Fibroblast of lung (primary cell): Measurements from ENCODE around the gene TMTC3.

Experiments
- EZH2 ChIP-seq: IDR thresholded peaks from 2 replicates; pipeline ENCODE4 v1.5.1; 2012; ENCODE audit warnings: low read length, control low read depth, mild to moderate bottlenecking; ENCODE audit errors: missing control alignments
- TF ChIP-seq, protein P1 (sequence below), 2 donors: IDR thresholded peaks in 1 of 2; conservative IDR thresholded peaks in 1 of 2; 1 replicate in 1 of 2; 2 replicates in 1 of 2; pipeline ENCODE4 v1.5.1; 2011 to 2012; ENCODE audit warnings: low read length in 2 of 2, control low read depth in 1 of 2, inconsistent platforms in 1 of 2, low read depth in 1 of 2, mild to moderate bottlenecking in 1 of 2

DNA sequence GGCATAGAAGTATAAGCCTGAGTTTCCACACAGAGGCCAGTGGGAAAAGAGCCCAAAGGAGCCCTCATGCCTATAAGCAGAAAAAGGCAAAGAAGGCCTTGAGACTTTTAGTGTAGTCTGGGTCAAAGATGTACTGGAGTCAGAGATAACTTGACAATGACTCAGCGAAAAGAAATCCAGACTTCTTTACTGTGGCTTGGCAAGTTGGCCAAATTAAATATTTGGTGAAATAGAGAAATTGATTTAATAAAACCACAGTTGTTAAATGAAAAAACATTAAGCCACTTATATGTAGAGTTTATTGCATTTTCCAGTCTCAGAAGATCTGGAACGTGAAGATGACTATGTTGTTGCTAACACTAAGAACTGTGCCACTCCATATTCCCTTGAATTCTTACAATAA lies 105.1 kb downstream of the TMTC3 start:
- TF ChIP-seq, protein P1, sequence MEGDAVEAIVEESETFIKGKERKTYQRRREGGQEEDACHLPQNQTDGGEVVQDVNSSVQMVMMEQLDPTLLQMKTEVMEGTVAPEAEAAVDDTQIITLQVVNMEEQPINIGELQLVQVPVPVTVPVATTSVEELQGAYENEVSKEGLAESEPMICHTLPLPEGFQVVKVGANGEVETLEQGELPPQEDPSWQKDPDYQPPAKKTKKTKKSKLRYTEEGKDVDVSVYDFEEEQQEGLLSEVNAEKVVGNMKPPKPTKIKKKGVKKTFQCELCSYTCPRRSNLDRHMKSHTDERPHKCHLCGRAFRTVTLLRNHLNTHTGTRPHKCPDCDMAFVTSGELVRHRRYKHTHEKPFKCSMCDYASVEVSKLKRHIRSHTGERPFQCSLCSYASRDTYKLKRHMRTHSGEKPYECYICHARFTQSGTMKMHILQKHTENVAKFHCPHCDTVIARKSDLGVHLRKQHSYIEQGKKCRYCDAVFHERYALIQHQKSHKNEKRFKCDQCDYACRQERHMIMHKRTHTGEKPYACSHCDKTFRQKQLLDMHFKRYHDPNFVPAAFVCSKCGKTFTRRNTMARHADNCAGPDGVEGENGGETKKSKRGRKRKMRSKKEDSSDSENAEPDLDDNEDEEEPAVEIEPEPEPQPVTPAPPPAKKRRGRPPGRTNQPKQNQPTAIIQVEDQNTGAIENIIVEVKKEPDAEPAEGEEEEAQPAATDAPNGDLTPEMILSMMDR (conservative IDR thresholded peaks at IDR 0.05 in 1 of 2, IDR thresholded peaks at IDR 0.05 in 1 of 2; ENCODE audit: low read depth in 1 of 2, low read length in 2 of 2) = no peak
- no peak for TF ChIP-seq EZH2
